CD4-positive, alpha-beta T cell treated with Interferon alpha-2 for 1 hour (primary cell): Measurements from ENCODE around the gene ACER1.

Experiments
- DNase-seq, 2 donors: peaks; one replicate each; pipeline ENCODE4 v3.0.0-alpha.2; 2020 to 2022

Gene ACER1

DNA sequence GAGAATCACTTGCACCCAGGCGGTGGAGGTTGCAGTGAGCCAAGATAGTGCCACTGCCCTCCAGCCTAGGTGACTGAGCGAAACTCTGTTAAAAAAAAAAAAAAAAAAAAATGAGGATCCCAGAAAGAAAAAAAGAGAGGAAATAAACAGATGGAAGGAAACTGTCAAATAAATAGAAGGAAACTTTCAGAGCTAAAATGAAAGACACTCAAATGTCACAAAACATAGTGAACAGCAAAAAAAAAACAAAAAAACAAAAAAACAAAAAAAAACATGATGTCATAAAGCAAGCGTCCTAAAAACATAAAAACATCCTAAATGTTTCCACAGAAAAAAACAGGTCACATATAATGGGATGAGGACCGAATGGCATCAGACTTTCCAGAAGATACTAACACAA, 68.6 kb downstream of the ACER1 start:
- DNase-seq = no peak

- no peak for DNase-seq
These were observed 69.5 kb downstream of the ACER1 start for GRCh38 chr19:6263735-6264444.

DNA sequence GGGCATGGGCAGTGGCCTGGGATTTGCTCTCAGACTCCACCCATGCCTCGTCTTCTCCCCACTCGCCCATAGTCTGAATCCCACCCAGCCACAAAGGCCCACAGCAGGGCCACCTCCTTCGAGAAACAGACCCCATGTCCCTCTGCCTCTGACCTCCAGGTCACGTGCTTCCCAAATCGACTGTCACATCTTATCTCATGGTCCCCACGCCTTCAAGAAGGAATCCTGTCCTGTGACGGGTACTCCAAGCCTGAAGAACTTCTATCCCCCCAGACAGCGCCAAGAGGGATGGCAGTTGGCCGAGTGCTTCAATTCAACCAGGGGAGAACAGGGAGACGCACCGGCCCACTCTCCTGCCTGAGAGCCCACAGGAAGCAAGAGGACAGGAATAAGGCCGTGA, 70.1 kb downstream of the ACER1 start:
- DNase-seq = no peak

GRCh38 chr19:6262519-6262918, 70.9 kb downstream of the ACER1 start:
- DNase-seq = no peak

GRCh38 chr19:6261883-6262282, 71.5 kb downstream of the ACER1 start:
- no peak for DNase-seq

DNA sequence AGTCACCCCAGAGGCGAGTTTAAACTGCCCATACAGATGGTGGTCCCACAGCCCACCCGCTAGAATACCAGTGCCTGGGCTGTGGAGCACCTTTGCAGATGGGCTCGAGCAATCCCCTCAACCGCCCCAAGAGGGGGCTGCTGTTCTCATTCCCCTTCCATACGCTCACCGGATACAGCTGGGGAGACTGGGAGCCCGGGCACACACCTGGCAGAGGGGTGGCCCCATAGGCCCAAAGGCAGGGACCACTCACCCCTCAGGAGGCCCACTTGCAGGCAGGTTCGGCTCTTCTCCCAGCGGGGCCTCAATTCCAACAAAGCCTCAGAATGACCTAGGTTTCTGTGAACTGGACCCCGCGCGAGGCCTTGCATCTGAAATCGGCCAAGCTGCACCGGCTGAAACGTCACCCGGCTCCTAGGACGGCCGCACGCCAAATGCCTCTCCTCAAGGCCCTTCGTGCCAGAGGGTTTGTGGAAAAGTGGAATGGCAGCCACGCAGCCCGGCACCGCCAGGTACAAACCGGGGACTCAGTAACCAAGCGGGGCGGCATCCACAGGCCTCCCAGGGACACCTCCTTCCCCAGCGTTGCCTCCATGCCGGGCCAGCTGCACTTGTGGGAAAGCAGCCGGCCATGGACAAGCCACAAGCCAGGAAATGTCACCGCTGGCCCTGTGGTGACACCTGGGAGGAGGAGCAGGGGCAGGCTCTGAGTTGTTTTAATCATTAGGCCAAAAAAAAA, 72.3 kb downstream of the ACER1 start:
- DNase-seq = peak in 1 of 2 donors; percentile 29

DNA sequence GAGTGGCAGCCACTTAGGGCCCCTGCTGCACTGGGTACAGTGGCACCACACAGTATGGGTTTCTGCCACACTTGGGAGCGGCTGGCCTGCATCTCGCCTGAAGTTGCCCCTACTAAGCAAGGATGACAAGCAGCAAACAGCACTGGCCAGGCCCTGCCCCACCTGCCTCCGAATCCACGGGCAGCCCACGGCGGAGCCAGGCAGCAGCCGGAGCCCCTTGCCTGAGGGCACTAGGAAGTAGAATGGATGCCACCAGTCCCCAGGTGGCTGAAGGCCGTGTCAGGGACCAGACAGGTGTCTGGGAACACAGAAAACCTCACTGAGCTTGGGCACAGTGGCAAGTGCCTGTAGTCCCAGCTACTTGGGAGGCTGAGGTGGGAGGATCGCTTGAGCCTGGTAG, 73.0 kb downstream of the ACER1 start:
- no peak for DNase-seq

DNA sequence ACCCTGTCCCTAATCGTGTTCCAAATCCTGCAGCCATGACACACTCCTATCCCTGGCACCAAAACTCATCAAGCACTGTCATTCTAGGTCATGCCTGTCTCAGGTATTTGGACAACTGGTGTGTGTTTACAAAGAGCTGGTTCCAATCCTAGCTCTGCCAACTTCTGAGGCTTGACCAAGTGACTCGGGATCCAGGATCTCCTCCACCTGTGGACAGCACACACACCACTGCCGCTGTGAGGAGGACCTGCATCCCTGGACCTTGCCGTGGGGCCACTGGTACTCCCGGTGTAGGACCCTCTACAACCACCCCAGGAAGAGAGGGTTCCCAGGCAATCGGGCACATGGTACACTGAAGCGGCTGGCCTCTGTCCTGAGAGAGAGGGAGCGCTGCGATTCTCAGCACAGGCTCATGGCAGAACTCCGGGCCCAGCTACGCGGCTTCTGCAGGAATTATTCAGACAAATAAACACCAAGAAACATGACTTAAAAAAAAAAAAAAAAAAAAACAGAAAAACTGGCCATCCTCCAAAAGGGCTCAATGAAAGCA, 74.0 kb downstream of the ACER1 start:
- DNase-seq = no peak

DNA sequence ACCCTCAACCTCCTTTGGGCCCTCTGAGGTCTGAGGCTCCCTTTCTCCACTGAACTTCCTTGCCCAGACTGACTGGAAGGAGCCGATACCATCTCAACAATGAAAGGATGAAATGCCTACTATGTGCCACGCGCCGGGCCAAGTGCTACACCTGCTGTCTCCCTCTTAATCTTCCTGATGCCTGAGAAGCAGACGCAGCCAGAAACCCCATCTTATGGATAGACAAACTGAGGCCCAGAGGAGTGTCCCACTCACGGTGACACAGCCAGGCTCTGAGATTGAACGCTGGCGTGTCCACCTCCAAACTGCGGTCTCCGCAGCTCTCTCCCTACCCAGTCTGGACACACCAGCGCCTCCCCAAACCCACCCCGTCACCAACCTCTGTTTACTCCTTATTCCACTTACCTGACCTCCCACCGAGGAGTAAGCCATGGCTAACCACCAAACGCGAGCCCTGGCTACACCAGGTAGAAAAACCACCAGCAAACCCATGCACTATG, 74.5 kb downstream of the ACER1 start:
- DNase-seq = no peak
